ENCODE measurements around the gene EXOC3. TPM values are rescaled to one million over a fixed set of nuclear protein-coding genes. Genes with fewer than 3 reads are reported as not detected.

EXOC3 gene
- total RNA-seq, 1 donor from 2014 or later = 59.5 TPM

GRCh38 chr5:493758-494157 lies 50.8 kb downstream of the EXOC3 start:
- ATAC-seq (no peak), DNase-seq (no peak)
- Histone ChIP-seq H3K36me3 (no peaks in the 10 kb centered on the region), H3K4me3 (no peak overlapping the region), H3K27me3 (peaks cover 23% of the 10 kb centered on the region), H3K27ac (no peak overlapping the region), H3K4me1 (no peaks in the 10 kb centered on the region), H3K9me3 (no peaks in the 10 kb centered on the region)
- intact Hi-C loops (cut with DNase I) = no loop called here
- TF ChIP-seq CTCF (IDR thresholded peaks at IDR 0.05) = no peak

GRCh38 chr5:494667-495255 lies 51.8 kb downstream of the EXOC3 start:
- no peak overlapping the region for H3K27ac ChIP-seq
- H3K9me3 ChIP-seq = no peaks in the 10 kb centered on the region
- H3K4me1 ChIP-seq = no peaks in the 10 kb centered on the region
- no peaks in the 10 kb centered on the region for H3K36me3 ChIP-seq
- intact Hi-C loops (cut with DNase I) = no loop called here
- ATAC-seq (no peak), DNase-seq (no peak)
- H3K4me3 ChIP-seq = no peak overlapping the region
- no peak for TF ChIP-seq CTCF (IDR thresholded peaks at IDR 0.05)
- peaks cover 31% of the 10 kb centered on the region for H3K27me3 ChIP-seq

- no peak for DNase-seq
- Histone ChIP-seq H3K27ac (no peak overlapping the region), H3K36me3 (no peaks in the 10 kb centered on the region), H3K4me1 (no peaks in the 10 kb centered on the region), H3K4me3 (no peak overlapping the region), H3K9me3 (no peaks in the 10 kb centered on the region), H3K27me3 (peaks cover 33% of the 10 kb centered on the region)
- ATAC-seq = no peak
- intact Hi-C loops (cut with DNase I) = no loop called here
- no peak for TF ChIP-seq CTCF (IDR thresholded peaks at IDR 0.05)
Observed at GRCh38 chr5:496028-496427, 53.1 kb downstream of the EXOC3 start.

GRCh38 chr5:497090-497700 lies 54.2 kb downstream of the EXOC3 start:
- no peak for TF ChIP-seq CTCF (IDR thresholded peaks at IDR 0.05)
- no peaks in the 10 kb centered on the region for H3K36me3 ChIP-seq
- no peak overlapping the region for H3K27ac ChIP-seq
- no peak for ATAC-seq
- H3K4me3 ChIP-seq = no peak overlapping the region
- H3K27me3 ChIP-seq = peaks cover 36% of the 10 kb centered on the region
- H3K4me1 ChIP-seq = no peaks in the 10 kb centered on the region
- intact Hi-C loops (cut with DNase I) = no loop called here
- no peaks in the 10 kb centered on the region for H3K9me3 ChIP-seq
- no peak for DNase-seq

GRCh38 chr5:497871-498509 lies 55.0 kb downstream of the EXOC3 start:
- H3K36me3 ChIP-seq = no peaks in the 10 kb centered on the region
- H3K4me3 ChIP-seq = no peak overlapping the region
- DNase-seq (no peak), ATAC-seq (no peak)
- H3K27ac ChIP-seq = no peak overlapping the region
- H3K9me3 ChIP-seq = no peaks in the 10 kb centered on the region
- TF ChIP-seq CTCF (IDR thresholded peaks at IDR 0.05) = no peak
- H3K4me1 ChIP-seq = no peaks in the 10 kb centered on the region
- intact Hi-C loops (cut with DNase I) = no loop called here
- peaks cover 30% of the 10 kb centered on the region for H3K27me3 ChIP-seq

Measured in upper lobe of right lung (tissue), 1 donor.